ENCODE results near the gene KIT. TPM values are rescaled to one million over a fixed set of nuclear protein-coding genes. Genes with fewer than 3 reads are reported as not detected.

KIT gene
- total and polyA plus RNA-seq, 2 experiments from 2014 or later = 3.2 to 10.5 TPM

GRCh38 chr4:54657185-54657550 is 589 bp upstream of the KIT start:
- TF ChIP-seq CTCF (IDR thresholded peaks at IDR 0.05; ENCODE audit: low read depth, low read length) = no peak
- Histone ChIP-seq H3K9me3 (ENCODE audit: low read depth) (no peaks in the 10 kb centered on the region), H3K4me3 (peak overlapping the region; percentile 62), H3K27ac (no peak overlapping the region), H3K36me3 (no peaks in the 10 kb centered on the region), H3K27me3 (peaks cover 84% of the 10 kb centered on the region), H3K4me1 (ENCODE audit: low read depth) (no peaks in the 10 kb centered on the region)
- peak in 1 of 2 donors; percentile 8 for DNase-seq (ENCODE audit: low read depth in 1 of 2, low spot score in 1 of 2)

- peak overlapping the region; percentile 62 for H3K4me3 ChIP-seq
- DNase-seq (ENCODE audit: low read depth in 1 of 2, low spot score in 1 of 2) = peak; percentile 43 to 78
- H3K9me3 ChIP-seq (ENCODE audit: low read depth) = no peaks in the 10 kb centered on the region
- H3K36me3 ChIP-seq = no peaks in the 10 kb centered on the region
- peaks cover 86% of the 10 kb centered on the region for H3K27me3 ChIP-seq
- peak; percentile 25 for TF ChIP-seq CTCF (IDR thresholded peaks at IDR 0.05; ENCODE audit: low read depth, low read length)
- no peaks in the 10 kb centered on the region for H3K4me1 ChIP-seq (ENCODE audit: low read depth)
- H3K27ac ChIP-seq = no peak overlapping the region
These were observed 716 bp downstream of the KIT start for GRCh38 chr4:54658252-54659093.

GRCh38 chr4:54659313-54659712 is 1.6 kb downstream of the KIT start:
- Histone ChIP-seq H3K4me3 (peak overlapping the region; percentile 62), H3K27me3 (peaks cover 77% of the 10 kb centered on the region), H3K36me3 (no peaks in the 10 kb centered on the region), H3K9me3 (ENCODE audit: low read depth) (no peaks in the 10 kb centered on the region), H3K4me1 (ENCODE audit: low read depth) (no peaks in the 10 kb centered on the region), H3K27ac (no peak overlapping the region)
- TF ChIP-seq CTCF (IDR thresholded peaks at IDR 0.05; ENCODE audit: low read depth, low read length) = no peak
- peak; percentile 33 to 47 for DNase-seq (ENCODE audit: low read depth in 1 of 2, low spot score in 1 of 2)

GRCh38 chr4:54659749-54660535 is 2.2 kb downstream of the KIT start:
- Histone ChIP-seq H3K27ac (no peak overlapping the region), H3K36me3 (no peaks in the 10 kb centered on the region), H3K4me1 (ENCODE audit: low read depth) (no peaks in the 10 kb centered on the region), H3K27me3 (peaks cover 74% of the 10 kb centered on the region), H3K4me3 (peak overlapping the region; percentile 62), H3K9me3 (ENCODE audit: low read depth) (no peaks in the 10 kb centered on the region)
- TF ChIP-seq CTCF (IDR thresholded peaks at IDR 0.05; ENCODE audit: low read depth, low read length) = no peak
- DNase-seq (ENCODE audit: low read depth in 1 of 2, low spot score in 1 of 2) = no peak

- no peak overlapping the region for H3K27ac ChIP-seq
- H3K36me3 ChIP-seq = no peaks in the 10 kb centered on the region
- peaks cover 67% of the 10 kb centered on the region for H3K27me3 ChIP-seq
- no peak for TF ChIP-seq CTCF (IDR thresholded peaks at IDR 0.05; ENCODE audit: low read depth, low read length)
- DNase-seq (ENCODE audit: low read depth in 1 of 2, low spot score in 1 of 2) = no peak
- H3K9me3 ChIP-seq (ENCODE audit: low read depth) = no peaks in the 10 kb centered on the region
- H3K4me1 ChIP-seq (ENCODE audit: low read depth) = no peaks in the 10 kb centered on the region
- no peak overlapping the region for H3K4me3 ChIP-seq
These were observed 2.8 kb downstream of the KIT start for GRCh38 chr4:54660591-54660990.

Measured in cardiac muscle cell (in vitro differentiated cells and primary cell).